ENCODE data around the gene LRRK1.

DNA sequence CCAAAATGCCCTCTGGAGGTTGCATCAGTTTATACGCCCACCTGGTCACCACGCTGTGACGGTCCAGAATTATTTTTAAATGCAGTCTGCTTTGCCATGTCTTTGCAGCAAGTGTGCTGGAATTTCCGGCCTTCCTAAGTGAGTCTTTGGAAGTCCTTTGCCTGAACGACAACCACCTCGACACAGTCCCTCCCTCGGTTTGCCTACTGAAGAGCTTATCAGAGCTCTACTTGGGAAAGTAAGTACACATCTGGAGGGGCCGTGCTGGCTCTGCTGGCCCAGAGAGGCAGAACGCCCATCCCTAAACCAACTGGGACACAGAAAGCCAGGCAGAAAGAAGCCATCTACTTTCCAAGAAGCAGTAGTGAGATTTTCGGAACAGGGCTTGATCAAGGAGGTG, 101.8 kb downstream of the LRRK1 start:
- TF ChIP-seq, protein P1, sequence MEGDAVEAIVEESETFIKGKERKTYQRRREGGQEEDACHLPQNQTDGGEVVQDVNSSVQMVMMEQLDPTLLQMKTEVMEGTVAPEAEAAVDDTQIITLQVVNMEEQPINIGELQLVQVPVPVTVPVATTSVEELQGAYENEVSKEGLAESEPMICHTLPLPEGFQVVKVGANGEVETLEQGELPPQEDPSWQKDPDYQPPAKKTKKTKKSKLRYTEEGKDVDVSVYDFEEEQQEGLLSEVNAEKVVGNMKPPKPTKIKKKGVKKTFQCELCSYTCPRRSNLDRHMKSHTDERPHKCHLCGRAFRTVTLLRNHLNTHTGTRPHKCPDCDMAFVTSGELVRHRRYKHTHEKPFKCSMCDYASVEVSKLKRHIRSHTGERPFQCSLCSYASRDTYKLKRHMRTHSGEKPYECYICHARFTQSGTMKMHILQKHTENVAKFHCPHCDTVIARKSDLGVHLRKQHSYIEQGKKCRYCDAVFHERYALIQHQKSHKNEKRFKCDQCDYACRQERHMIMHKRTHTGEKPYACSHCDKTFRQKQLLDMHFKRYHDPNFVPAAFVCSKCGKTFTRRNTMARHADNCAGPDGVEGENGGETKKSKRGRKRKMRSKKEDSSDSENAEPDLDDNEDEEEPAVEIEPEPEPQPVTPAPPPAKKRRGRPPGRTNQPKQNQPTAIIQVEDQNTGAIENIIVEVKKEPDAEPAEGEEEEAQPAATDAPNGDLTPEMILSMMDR (IDR thresholded peaks at IDR 0.05) = no peak
- TF ChIP-seq EZH2phosphoT487 (IDR thresholded peaks at IDR 0.05) = no peak

Measured in neural progenitor cell (in vitro differentiated cells).